Hepatocyte (in vitro differentiated cells): ENCODE data around the gene PDE3B. TPM values are rescaled to one million over a fixed set of nuclear protein-coding genes. Genes with fewer than 3 reads are reported as not detected.
"Not testable (repeated sequence)": the region's sequence is repeated elsewhere in the genome, so short reads cannot be mapped to it uniquely, and the experiment has no call there.

Experiments used
- DNase-seq: peaks from one replicate; pipeline ENCODE4 v3.0.0-alpha.2; 2016; ENCODE audit warnings: low spot score
- H2AFZ ChIP-seq: fragments of 200-600 bp; sonication (generic); 2 replicates; pipeline ENCODE4 v1.6.0; 2016; ENCODE audit warnings: antibody characterized with exemption, mild to moderate bottlenecking
- H3K27ac ChIP-seq: fragments of 200-600 bp; sonication (generic); 2 replicates; pipeline ENCODE4 v1.5.1; 2016; ENCODE audit warnings: mild to moderate bottlenecking
- H3K27me3 ChIP-seq: fragments of 200-600 bp; sonication (generic); 2 replicates; pipeline ENCODE4 v1.6.1; 2016
- H3K36me3 ChIP-seq: fragments of 200-600 bp; sonication (generic); replicated peaks from 2 replicates; pipeline ENCODE4 v1.5.1; 2016; ENCODE audit warnings: low read depth; ENCODE audit not compliant: insufficient read depth
- H3K4me1 ChIP-seq: fragments of 200-600 bp; sonication (generic); 2 replicates; pipeline ENCODE4 v1.5.1; 2016; ENCODE audit warnings: mild to moderate bottlenecking, moderate library complexity; ENCODE audit not compliant: insufficient read depth
- H3K4me2 ChIP-seq: fragments of 200-600 bp; sonication (generic); 2 replicates; pipeline ENCODE4 v1.6.0; 2016
- H3K4me3 ChIP-seq: fragments of 200-600 bp; sonication (generic); 2 replicates; pipeline ENCODE4 v1.5.1; 2016; ENCODE audit warnings: mild to moderate bottlenecking
- H3K79me2 ChIP-seq: fragments of 200-600 bp; sonication (generic); 2 replicates; pipeline ENCODE4 v1.6.0; 2017; ENCODE audit warnings: mild to moderate bottlenecking
- H3K9me2 ChIP-seq: fragments of 200-600 bp; sonication (generic); replicated peaks from 2 replicates; pipeline ENCODE4 v1.6.0; 2017; ENCODE audit warnings: mild to moderate bottlenecking; ENCODE audit not compliant: insufficient read depth
- H3K9me3 ChIP-seq: fragments of 200-600 bp; sonication (generic); 2 replicates; pipeline ENCODE4 v1.5.1; 2016; ENCODE audit warnings: low read depth, mild to moderate bottlenecking
- H4K20me1 ChIP-seq: fragments of 200-600 bp; sonication (generic); 2 replicates; pipeline ENCODE4 v1.6.0; 2016; ENCODE audit warnings: mild to moderate bottlenecking; ENCODE audit not compliant: insufficient read depth, poor library complexity, severe bottlenecking
- EZH2 ChIP-seq: fragments of 200-600 bp; sonication (generic); IDR thresholded peaks from 2 replicates; pipeline ENCODE4 v1.6.1; 2016; ENCODE audit warnings: antibody characterized with exemption, mild to moderate bottlenecking, borderline replicate concordance
- EZH2phosphoT487 ChIP-seq: fragments of 200-600 bp; sonication (generic); IDR thresholded peaks from one replicate; pipeline ENCODE4 v1.6.1; 2018; ENCODE audit warnings: antibody characterized with exemption, mild to moderate bottlenecking, low read depth, moderate library complexity; ENCODE audit not compliant: unreplicated experiment, severe bottlenecking
- WGBS: methylation state at CpG from one replicate; pipeline ENCODE4 v1.1.6; 2016; ENCODE audit warnings: low lambda C conversion rate; ENCODE audit errors: missing lambda C conversion rate; 5-methylcytosine and 5-hydroxymethylcytosine counted together
- polyA plus RNA-seq: library from polyadenylated mRNA; unstranded; fragments of >200 nt; fragmentation: Nextera tagmentation; extraction: Ambion mirVana; gene quantifications from 2 replicates; pipeline ENCODE4 v1.2.1, GENCODE V29; 2016
- total RNA-seq: library from RNA; depleted of rRNA; stranded (reverse); fragments of >200 nt; gene quantifications from 2 replicates; pipeline ENCODE4 v1.2.3, GENCODE V29; 2014
- TF ChIP-seq, protein P1 (sequence below): fragments of 200-600 bp; sonication (generic); IDR thresholded peaks from 2 replicates; pipeline ENCODE4 v1.5.1; 2016; ENCODE audit warnings: antibody characterized with exemption, mild to moderate bottlenecking; ENCODE audit not compliant: poor library complexity

PDE3B gene
- total and polyA plus RNA-seq, 2 experiments from 2014 or later = 15.8 to 46.3 TPM

DNA sequence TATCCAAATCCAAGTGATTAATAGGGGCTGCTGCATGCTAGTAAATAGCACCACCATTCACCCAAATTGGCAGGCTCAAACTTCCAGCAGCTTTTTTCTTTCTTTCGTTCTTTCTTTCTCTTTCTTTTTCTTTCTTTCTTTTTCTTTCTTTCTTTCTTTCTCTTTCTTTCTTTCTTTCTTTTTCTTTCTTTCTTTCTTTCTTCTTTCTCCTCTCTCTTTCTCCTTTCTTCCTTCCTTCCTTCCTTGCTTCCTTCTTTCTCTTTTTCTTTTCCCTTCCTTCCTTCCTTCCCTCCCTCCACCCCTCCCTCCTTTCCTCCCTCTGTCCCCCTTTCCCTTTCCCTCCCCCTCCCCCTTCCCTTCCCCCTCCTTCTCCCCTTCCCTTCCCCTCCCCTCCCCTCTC is 81.5 kb downstream of the PDE3B start:
- Histone ChIP-seq H3K9me2 (no peaks in the 10 kb centered on the region), H3K4me1 (peaks cover 6% of the 10 kb centered on the region), H3K9me3 (no peaks in the 10 kb centered on the region), H2AFZ (no peak overlapping the region), H3K36me3 (no peaks in the 10 kb centered on the region), H3K4me2 (no peak overlapping the region), H3K4me3 (no peak overlapping the region), H3K27ac (no peak overlapping the region), H4K20me1 (no peaks in the 10 kb centered on the region), H3K79me2 (peaks cover 3% of the 10 kb centered on the region), H3K27me3 (no peaks in the 10 kb centered on the region)
- no peak for DNase-seq
- TF ChIP-seq, protein P1, sequence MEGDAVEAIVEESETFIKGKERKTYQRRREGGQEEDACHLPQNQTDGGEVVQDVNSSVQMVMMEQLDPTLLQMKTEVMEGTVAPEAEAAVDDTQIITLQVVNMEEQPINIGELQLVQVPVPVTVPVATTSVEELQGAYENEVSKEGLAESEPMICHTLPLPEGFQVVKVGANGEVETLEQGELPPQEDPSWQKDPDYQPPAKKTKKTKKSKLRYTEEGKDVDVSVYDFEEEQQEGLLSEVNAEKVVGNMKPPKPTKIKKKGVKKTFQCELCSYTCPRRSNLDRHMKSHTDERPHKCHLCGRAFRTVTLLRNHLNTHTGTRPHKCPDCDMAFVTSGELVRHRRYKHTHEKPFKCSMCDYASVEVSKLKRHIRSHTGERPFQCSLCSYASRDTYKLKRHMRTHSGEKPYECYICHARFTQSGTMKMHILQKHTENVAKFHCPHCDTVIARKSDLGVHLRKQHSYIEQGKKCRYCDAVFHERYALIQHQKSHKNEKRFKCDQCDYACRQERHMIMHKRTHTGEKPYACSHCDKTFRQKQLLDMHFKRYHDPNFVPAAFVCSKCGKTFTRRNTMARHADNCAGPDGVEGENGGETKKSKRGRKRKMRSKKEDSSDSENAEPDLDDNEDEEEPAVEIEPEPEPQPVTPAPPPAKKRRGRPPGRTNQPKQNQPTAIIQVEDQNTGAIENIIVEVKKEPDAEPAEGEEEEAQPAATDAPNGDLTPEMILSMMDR = no peak
- no peak for TF ChIP-seq EZH2phosphoT487
- no peak for TF ChIP-seq EZH2
- 100% methylated on average over 1 of the region's 1 CpG for WGBS

DNA sequence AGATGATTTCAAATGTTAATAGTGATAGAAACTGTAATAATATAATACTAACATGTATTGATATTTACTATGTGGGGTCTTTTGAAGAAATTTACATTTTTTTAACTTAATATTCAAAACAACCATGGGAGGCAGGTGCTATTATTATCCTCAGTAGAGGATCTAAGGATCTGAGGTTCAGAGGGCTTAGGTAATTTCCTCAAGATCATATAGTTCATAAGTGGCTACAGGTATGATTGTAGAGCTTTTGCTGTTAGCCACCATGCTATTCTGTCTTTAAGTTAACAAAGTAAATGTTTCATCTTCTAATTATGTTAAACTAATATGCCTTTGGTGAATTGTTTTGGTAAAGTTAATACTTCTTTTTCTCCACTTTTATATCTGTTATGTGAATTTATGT is 83.6 kb downstream of the PDE3B start:
- no peaks in the 10 kb centered on the region for H3K9me3 ChIP-seq
- H3K4me2 ChIP-seq = no peak overlapping the region
- H3K4me1 ChIP-seq = peaks cover 6% of the 10 kb centered on the region
- TF ChIP-seq EZH2phosphoT487 = no peak
- TF ChIP-seq, protein P1 = no peak
- TF ChIP-seq EZH2 = no peak
- H3K79me2 ChIP-seq = peaks cover 6% of the 10 kb centered on the region
- no peak overlapping the region for H2AFZ ChIP-seq
- no peaks in the 10 kb centered on the region for H3K27me3 ChIP-seq
- H3K27ac ChIP-seq = no peak overlapping the region
- no peaks in the 10 kb centered on the region for H3K36me3 ChIP-seq
- H4K20me1 ChIP-seq = no peaks in the 10 kb centered on the region
- H3K4me3 ChIP-seq = no peak overlapping the region
- no peak for DNase-seq
- H3K9me2 ChIP-seq = no peaks in the 10 kb centered on the region

GRCh38 chr11:14727746-14728145 is 84.1 kb downstream of the PDE3B start:
- peaks cover 6% of the 10 kb centered on the region for H3K79me2 ChIP-seq
- no peak for DNase-seq
- no peak overlapping the region for H2AFZ ChIP-seq
- H3K9me2 ChIP-seq = no peaks in the 10 kb centered on the region
- no peak overlapping the region for H3K27ac ChIP-seq
- no peaks in the 10 kb centered on the region for H3K36me3 ChIP-seq
- H3K4me3 ChIP-seq = no peak overlapping the region
- no peak overlapping the region for H3K4me2 ChIP-seq
- TF ChIP-seq EZH2 (no peak), EZH2phosphoT487 (no peak)
- TF ChIP-seq, protein P1 = no peak
- no peaks in the 10 kb centered on the region for H3K27me3 ChIP-seq
- WGBS = 36% methylated on average over 1 of the region's 1 CpG
- H3K4me1 ChIP-seq = peaks cover 6% of the 10 kb centered on the region
- no peaks in the 10 kb centered on the region for H4K20me1 ChIP-seq
- H3K9me3 ChIP-seq = no peaks in the 10 kb centered on the region

- not testable (repeated sequence) for DNase-seq, H3K36me3 ChIP-seq, H3K4me1 ChIP-seq, H3K9me3 ChIP-seq, H3K27me3 ChIP-seq, H3K4me2 ChIP-seq, H3K4me3 ChIP-seq, H4K20me1 ChIP-seq, H2AFZ ChIP-seq, H3K27ac ChIP-seq, H3K9me2 ChIP-seq
- 95% methylated on average over 2 of the region's 2 CpGs for WGBS
- peaks cover 64% of the 10 kb centered on the region for H3K79me2 ChIP-seq
These were observed 96.9 kb downstream of the PDE3B start for GRCh38 chr11:14740539-14740938.
